ENCODE measurements around the gene LGI2.

LGI2 gene

GRCh38 chr4:25075851-25076250 lies 45.1 kb upstream of the LGI2 start:
- H3K9ac ChIP-seq (ENCODE audit: low read depth, low read length): no peak overlapping the region
- no peak overlapping the region for H3K4me2 ChIP-seq (ENCODE audit: insufficient read depth, low read length)
- H4K20me1 ChIP-seq (ENCODE audit: insufficient read depth, low read length): no peaks in the 10 kb centered on the region
- no peak overlapping the region for H3K4me3 ChIP-seq (ENCODE audit: low read depth in 1 of 2, low read length in 2 of 2)
- H2AFZ ChIP-seq (ENCODE audit: low read depth, low read length): no peak overlapping the region
- no peaks in the 10 kb centered on the region for H3K79me2 ChIP-seq (ENCODE audit: insufficient read depth, low read length)
- ATAC-seq (ENCODE audit: insufficient read depth, low read depth): no peak
- no peaks in the 10 kb centered on the region for H3K36me3 ChIP-seq (ENCODE audit: insufficient read depth, low read length)
- no peaks in the 10 kb centered on the region for H3K4me1 ChIP-seq (ENCODE audit: insufficient read depth, low read length)
- no peak for TF ChIP-seq EZH2 (IDR thresholded peaks at IDR 0.05; ENCODE audit: borderline replicate concordance, low read depth, low read length, severe bottlenecking)
- TF ChIP-seq CTCF (IDR thresholded peaks at IDR 0.05; ENCODE audit: borderline replicate concordance, extremely low read depth, low read length, poor library complexity, severe bottlenecking): no peak
- H3K27me3 ChIP-seq (ENCODE audit: insufficient read depth, low read length, poor library complexity): no peaks in the 10 kb centered on the region
- no peak for DNase-seq
- H3K9me3 ChIP-seq (ENCODE audit: insufficient read depth, low read length, severe bottlenecking): no peaks in the 10 kb centered on the region
- no peak overlapping the region for H3K27ac ChIP-seq (ENCODE audit: low read length)

- ATAC-seq (ENCODE audit: insufficient read depth, low read depth) (no peak), DNase-seq (no peak)
- H4K20me1 ChIP-seq (ENCODE audit: insufficient read depth, low read length): no peaks in the 10 kb centered on the region
- H2AFZ ChIP-seq (ENCODE audit: low read depth, low read length): no peak overlapping the region
- TF ChIP-seq CTCF (IDR thresholded peaks at IDR 0.05; ENCODE audit: borderline replicate concordance, extremely low read depth, low read length, poor library complexity, severe bottlenecking): no peak
- TF ChIP-seq EZH2 (IDR thresholded peaks at IDR 0.05; ENCODE audit: borderline replicate concordance, low read depth, low read length, severe bottlenecking): no peak
- H3K9ac ChIP-seq (ENCODE audit: low read depth, low read length): no peak overlapping the region
- no peak overlapping the region for H3K4me3 ChIP-seq (ENCODE audit: low read depth in 1 of 2, low read length in 2 of 2)
- H3K4me1 ChIP-seq (ENCODE audit: insufficient read depth, low read length): no peaks in the 10 kb centered on the region
- H3K79me2 ChIP-seq (ENCODE audit: insufficient read depth, low read length): no peaks in the 10 kb centered on the region
- no peak overlapping the region for H3K27ac ChIP-seq (ENCODE audit: low read length)
- no peaks in the 10 kb centered on the region for H3K36me3 ChIP-seq (ENCODE audit: insufficient read depth, low read length)
- no peaks in the 10 kb centered on the region for H3K27me3 ChIP-seq (ENCODE audit: insufficient read depth, low read length, poor library complexity)
- H3K9me3 ChIP-seq (ENCODE audit: insufficient read depth, low read length, severe bottlenecking): no peaks in the 10 kb centered on the region
- no peak overlapping the region for H3K4me2 ChIP-seq (ENCODE audit: insufficient read depth, low read length)
Observed at GRCh38 chr4:25075129-25075528, 44.4 kb upstream of the LGI2 start.

- H2AFZ ChIP-seq (ENCODE audit: low read depth, low read length): no peak overlapping the region
- H3K36me3 ChIP-seq (ENCODE audit: insufficient read depth, low read length): no peaks in the 10 kb centered on the region
- H4K20me1 ChIP-seq (ENCODE audit: insufficient read depth, low read length): no peaks in the 10 kb centered on the region
- TF ChIP-seq CTCF (IDR thresholded peaks at IDR 0.05; ENCODE audit: borderline replicate concordance, extremely low read depth, low read length, poor library complexity, severe bottlenecking) (no peak), EZH2 (IDR thresholded peaks at IDR 0.05; ENCODE audit: borderline replicate concordance, low read depth, low read length, severe bottlenecking) (no peak)
- no peak overlapping the region for H3K4me3 ChIP-seq (ENCODE audit: low read depth in 1 of 2, low read length in 2 of 2)
- no peaks in the 10 kb centered on the region for H3K27me3 ChIP-seq (ENCODE audit: insufficient read depth, low read length, poor library complexity)
- no peaks in the 10 kb centered on the region for H3K9me3 ChIP-seq (ENCODE audit: insufficient read depth, low read length, severe bottlenecking)
- no peak overlapping the region for H3K9ac ChIP-seq (ENCODE audit: low read depth, low read length)
- ATAC-seq (ENCODE audit: insufficient read depth, low read depth) (no peak), DNase-seq (no peak)
- no peaks in the 10 kb centered on the region for H3K4me1 ChIP-seq (ENCODE audit: insufficient read depth, low read length)
- H3K79me2 ChIP-seq (ENCODE audit: insufficient read depth, low read length): no peaks in the 10 kb centered on the region
- H3K4me2 ChIP-seq (ENCODE audit: insufficient read depth, low read length): no peak overlapping the region
- H3K27ac ChIP-seq (ENCODE audit: low read length): no peak overlapping the region
Observed at GRCh38 chr4:25070545-25070944, 39.8 kb upstream of the LGI2 start.

GRCh38 chr4:25069014-25069413 lies 38.3 kb upstream of the LGI2 start:
- no peak overlapping the region for H3K27ac ChIP-seq (ENCODE audit: low read length)

More at GRCh38 chr4:25069014-25069413, 38.3 kb upstream of the LGI2 start:
- H3K9ac ChIP-seq (ENCODE audit: low read depth, low read length): no peak overlapping the region
- no peaks in the 10 kb centered on the region for H4K20me1 ChIP-seq (ENCODE audit: insufficient read depth, low read length)
- ATAC-seq (ENCODE audit: insufficient read depth, low read depth) (no peak), DNase-seq (no peak)
- H3K4me1 ChIP-seq (ENCODE audit: insufficient read depth, low read length): no peaks in the 10 kb centered on the region
- no peak overlapping the region for H3K4me2 ChIP-seq (ENCODE audit: insufficient read depth, low read length)
- no peaks in the 10 kb centered on the region for H3K36me3 ChIP-seq (ENCODE audit: insufficient read depth, low read length)
- no peaks in the 10 kb centered on the region for H3K79me2 ChIP-seq (ENCODE audit: insufficient read depth, low read length)
- no peak overlapping the region for H3K4me3 ChIP-seq (ENCODE audit: low read depth in 1 of 2, low read length in 2 of 2)
- H3K27me3 ChIP-seq (ENCODE audit: insufficient read depth, low read length, poor library complexity): no peaks in the 10 kb centered on the region
- TF ChIP-seq CTCF (IDR thresholded peaks at IDR 0.05; ENCODE audit: borderline replicate concordance, extremely low read depth, low read length, poor library complexity, severe bottlenecking) (no peak), EZH2 (IDR thresholded peaks at IDR 0.05; ENCODE audit: borderline replicate concordance, low read depth, low read length, severe bottlenecking) (no peak)
- no peaks in the 10 kb centered on the region for H3K9me3 ChIP-seq (ENCODE audit: insufficient read depth, low read length, severe bottlenecking)
- no peak overlapping the region for H2AFZ ChIP-seq (ENCODE audit: low read depth, low read length)
